ENCODE measurements around the gene SIGMAR1. TPM values are rescaled to one million over a fixed set of nuclear protein-coding genes. Genes with fewer than 3 reads are reported as not detected.

SIGMAR1 gene
- total RNA-seq, 1 donor: 71.7 TPM

DNA sequence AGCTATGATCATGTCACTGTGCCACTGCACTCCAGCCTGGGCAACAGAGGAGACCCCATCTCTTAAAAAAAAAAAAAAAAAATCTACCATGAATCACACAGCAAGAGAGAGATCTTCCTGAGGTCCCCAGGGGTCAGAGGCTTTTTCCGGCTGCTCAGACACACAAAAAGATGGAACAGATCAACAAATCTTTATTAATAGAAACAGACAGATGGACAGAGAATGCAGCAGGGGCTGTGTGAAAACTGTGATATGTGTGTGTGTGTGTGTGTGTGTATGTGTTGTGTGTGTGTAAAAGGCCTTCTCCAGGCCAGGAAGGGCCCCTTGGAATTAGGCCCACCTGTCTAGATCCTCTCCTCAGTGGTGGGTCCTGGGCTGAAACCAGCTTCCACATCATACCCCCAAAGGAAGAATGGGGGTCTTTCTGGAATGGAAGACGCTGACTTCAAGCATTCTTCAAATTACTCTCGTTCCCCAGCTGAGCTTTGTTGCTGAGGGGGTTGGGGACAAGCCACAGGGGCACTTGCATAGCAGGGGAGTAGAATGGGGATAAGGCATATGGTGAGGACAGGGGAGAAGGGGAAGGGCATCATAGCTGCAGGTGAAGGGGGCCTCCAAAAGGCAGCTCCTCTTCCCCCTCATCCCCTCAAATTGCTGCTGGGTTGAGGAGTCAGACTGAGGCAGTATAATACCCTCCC is 2.9 kb downstream of the SIGMAR1 start:
- DNase-seq (ENCODE audit: low read depth): no peak
- no peak overlapping the region for H3K4me3 ChIP-seq (ENCODE audit: low read depth, low read length)
- TF ChIP-seq, protein P1, sequence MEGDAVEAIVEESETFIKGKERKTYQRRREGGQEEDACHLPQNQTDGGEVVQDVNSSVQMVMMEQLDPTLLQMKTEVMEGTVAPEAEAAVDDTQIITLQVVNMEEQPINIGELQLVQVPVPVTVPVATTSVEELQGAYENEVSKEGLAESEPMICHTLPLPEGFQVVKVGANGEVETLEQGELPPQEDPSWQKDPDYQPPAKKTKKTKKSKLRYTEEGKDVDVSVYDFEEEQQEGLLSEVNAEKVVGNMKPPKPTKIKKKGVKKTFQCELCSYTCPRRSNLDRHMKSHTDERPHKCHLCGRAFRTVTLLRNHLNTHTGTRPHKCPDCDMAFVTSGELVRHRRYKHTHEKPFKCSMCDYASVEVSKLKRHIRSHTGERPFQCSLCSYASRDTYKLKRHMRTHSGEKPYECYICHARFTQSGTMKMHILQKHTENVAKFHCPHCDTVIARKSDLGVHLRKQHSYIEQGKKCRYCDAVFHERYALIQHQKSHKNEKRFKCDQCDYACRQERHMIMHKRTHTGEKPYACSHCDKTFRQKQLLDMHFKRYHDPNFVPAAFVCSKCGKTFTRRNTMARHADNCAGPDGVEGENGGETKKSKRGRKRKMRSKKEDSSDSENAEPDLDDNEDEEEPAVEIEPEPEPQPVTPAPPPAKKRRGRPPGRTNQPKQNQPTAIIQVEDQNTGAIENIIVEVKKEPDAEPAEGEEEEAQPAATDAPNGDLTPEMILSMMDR (IDR thresholded peaks at IDR 0.05; ENCODE audit: insufficient read depth, low read depth, low read length): no peak

GRCh38 chr9:34633851-34634550 is 3.6 kb downstream of the SIGMAR1 start:
- no peak overlapping the region for H3K4me3 ChIP-seq (ENCODE audit: low read depth, low read length)
- peak; percentile 64 for DNase-seq (ENCODE audit: low read depth)
- TF ChIP-seq, protein P1 (IDR thresholded peaks at IDR 0.05; ENCODE audit: insufficient read depth, low read depth, low read length): peak; percentile 88

DNA sequence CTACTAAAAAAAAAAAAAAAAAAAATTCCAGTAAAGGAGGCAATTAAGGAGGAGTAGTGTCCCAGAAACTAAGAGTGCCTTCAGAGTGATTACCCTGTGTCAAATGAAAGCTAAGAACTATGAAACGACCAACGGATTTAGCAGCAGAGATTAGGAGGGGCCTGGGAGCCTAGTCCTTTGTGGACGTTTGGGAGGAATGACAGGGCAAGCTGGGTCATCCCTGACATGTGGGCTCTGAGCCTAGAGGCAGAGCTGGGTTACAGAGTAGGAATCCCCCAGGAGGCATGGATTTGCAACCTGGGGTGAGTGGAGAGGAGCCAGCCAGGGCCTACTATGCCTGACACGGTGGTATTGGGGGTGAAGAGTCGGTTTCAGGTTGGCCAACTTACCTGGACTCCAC is 4.4 kb downstream of the SIGMAR1 start:
- DNase-seq (ENCODE audit: low read depth): no peak
- H3K4me3 ChIP-seq (ENCODE audit: low read depth, low read length): no peak overlapping the region
- TF ChIP-seq, protein P1 (IDR thresholded peaks at IDR 0.05; ENCODE audit: insufficient read depth, low read depth, low read length): no peak

DNA sequence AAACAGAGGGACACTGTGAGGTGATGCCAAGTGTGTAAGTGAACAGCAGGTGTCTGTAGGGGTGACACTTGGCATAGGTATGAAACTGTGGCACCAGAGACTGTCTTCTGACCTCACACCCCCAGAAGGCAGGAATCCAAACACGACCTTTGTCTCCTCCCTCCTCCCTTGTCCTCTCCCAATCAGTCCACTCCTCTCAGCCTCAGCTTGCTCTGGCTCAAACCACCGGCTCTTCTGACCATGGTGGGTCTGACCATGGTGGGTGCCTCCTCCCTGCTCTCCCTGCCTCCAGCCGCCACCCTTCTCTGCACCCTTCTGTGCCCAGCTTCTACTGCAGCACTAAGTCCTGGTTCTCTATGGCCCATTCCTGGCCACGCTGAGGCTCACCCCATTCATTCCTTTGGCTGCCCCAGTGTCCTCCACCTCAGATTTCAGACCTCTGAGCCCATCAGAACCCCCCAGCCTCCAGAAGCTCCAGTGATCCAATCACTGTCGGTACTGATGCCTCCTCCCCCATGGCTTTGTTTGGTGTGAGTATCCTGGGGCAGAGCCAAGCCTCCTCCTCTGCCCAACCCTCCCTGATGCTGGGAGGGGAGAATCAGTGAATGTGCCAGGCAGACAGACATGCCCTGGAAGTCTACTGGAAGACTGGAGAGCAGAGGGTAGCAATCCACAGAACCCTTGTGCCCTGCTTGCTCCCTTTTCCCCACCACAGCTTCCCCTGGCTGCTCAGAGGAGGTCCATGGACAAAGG is 7.0 kb downstream of the SIGMAR1 start:
- no peak overlapping the region for H3K4me3 ChIP-seq (ENCODE audit: low read depth, low read length)
- TF ChIP-seq, protein P1 (IDR thresholded peaks at IDR 0.05; ENCODE audit: insufficient read depth, low read depth, low read length): no peak
- DNase-seq (ENCODE audit: low read depth): no peak

DNA sequence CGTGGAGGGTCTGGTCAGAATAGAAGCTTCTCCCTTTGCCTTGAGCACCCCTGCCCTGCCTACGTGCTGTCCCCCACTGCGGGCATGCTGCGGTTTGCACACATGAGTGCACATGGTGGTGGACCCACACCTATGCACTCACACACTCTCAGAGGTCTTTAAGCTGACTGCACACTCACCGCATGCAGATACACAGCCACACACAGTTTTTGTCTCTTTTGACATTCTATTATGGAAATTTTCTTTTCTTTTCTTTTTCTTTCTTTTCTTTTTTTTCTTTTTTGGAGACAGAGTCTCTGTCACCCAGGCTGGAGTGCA is 8.1 kb downstream of the SIGMAR1 start:
- TF ChIP-seq, protein P1 (IDR thresholded peaks at IDR 0.05; ENCODE audit: insufficient read depth, low read depth, low read length): no peak
- DNase-seq (ENCODE audit: low read depth): no peak
- H3K4me3 ChIP-seq (ENCODE audit: low read depth, low read length): no peak overlapping the region

DNA sequence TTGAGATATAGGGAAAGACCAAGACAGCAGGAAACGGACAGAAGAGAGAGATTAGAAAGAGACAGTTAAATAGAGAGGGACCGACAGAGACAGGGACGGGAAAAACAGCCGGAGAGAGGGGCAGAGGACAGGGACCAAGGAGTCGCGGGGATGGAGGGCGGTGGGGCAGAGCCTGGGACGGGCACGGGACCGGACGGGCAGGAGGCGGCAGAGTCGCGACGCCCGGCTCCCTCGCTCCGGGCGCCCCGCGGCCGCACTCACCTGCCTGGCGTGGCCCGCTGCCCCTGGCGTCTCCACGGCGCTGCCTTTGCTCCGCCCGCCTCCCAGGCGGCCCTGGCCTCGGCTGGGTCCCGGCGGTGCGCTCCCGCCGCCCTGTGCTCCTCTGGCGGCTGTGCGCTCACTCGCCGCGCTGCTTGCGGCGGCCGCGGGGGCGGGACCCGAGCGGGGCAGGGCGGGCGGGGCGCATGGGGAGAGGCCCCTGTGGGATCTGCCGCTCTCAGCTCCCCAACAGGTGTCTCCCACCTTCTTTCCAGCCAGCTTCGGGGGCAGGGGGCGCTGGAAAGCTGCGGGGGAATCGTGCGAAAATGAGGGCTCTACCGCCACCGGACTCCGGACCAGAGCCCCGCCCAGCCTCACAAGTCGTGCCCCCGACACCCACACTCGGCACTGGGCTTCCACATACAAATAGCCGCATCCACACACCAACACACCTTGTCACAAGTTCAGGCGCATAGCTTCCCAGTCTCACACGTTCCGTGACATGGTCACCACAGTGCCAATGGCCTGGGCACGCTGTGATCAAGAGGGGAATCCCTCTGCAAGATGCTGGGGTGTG is 8.7 kb downstream of the SIGMAR1 start, which contains the start of gene ARID3C:
Gene ARID3C, minus strand, starts transcription at position 411 of the 835 bp plus-strand sequence. CDS start 1,052 bp downstream, outside the sequence.
- peak within 1 kb of the TSS; percentile 45 for H3K4me3 ChIP-seq (ENCODE audit: low read depth, low read length)
- DNase-seq (ENCODE audit: low read depth): no peak
- TF ChIP-seq, protein P1 (IDR thresholded peaks at IDR 0.05; ENCODE audit: insufficient read depth, low read depth, low read length): no peak

Measured in fibroblast of villous mesenchyme (primary cell).